ENCODE data around the gene SMAD4. TPM values are rescaled to one million over a fixed set of nuclear protein-coding genes. Genes with fewer than 3 reads are reported as not detected.
A peak's percentile ranks its signal among the peaks of the same experiment; 100 is the strongest.

SMAD4 gene
- total and polyA plus RNA-seq, 2 of the 13 experiments (the other 11 are each of a cell fraction or from before 2014, with no cell fraction given): 70.2 to 72.0 TPM

DNA sequence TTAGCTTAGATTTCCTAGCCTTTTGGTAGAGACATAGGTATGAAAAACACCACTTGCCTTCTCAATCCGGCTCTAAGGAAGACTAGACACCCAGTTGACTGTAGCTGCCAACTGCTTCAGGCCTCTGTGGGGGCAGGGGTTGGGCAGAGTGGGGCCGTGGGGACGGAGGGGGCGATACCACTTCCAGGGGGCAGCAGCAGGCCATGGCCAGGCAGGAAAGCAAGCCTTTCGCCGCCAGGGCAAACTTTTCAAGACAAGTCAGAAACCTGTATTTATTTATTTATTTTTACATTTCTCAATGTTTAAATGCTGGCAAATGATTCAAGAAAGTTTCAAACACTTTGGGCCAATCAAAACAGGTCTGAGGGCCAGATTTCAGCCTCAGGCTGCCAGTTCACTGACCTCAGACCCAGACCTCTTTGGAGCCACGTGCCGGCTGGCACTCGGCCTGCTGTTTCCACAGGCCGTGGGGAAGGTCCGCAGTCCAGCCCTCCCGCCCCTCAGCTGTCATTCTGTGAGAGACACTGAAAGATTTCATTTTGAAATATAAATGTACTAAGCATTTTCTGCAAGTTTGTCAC is 103.7 kb downstream of the SMAD4 start (continued):
- TF ChIP-seq ZNF687 (CRISPR knock-in tag; IDR thresholded peaks at IDR 0.05) (peak; percentile 78), HIC2 (CRISPR knock-in tag; IDR thresholded peaks at IDR 0.05; ENCODE audit: low read depth) (peak; percentile 21; the same call in 1 of the 2 replicates), ZNF337 (CRISPR knock-in tag; IDR thresholded peaks at IDR 0.05; ENCODE audit: borderline replicate concordance, low read depth) (no peak)

Other genes with a start within 250 kb of the SMAD4 start
- gene MRO, start 210.2 kb upstream of the SMAD4 start, total RNA-seq (2016; rRNA removed; fragmentation: Illumina TruSeq; extraction: Trizol): not detected in 2 replicates
- not detected in 2 replicates for gene MRO, start 210.2 kb upstream of the SMAD4 start, polyA plus RNA-seq (2011; rRNA removed)
- 20.6 and 28.2 TPM in 2 replicates for gene ME2, start 151.1 kb upstream of the SMAD4 start, total RNA-seq (2016; rRNA removed; fragmentation: Illumina TruSeq; extraction: Trizol)
- 12.1 and 17.3 TPM in 2 replicates for gene ME2, start 151.1 kb upstream of the SMAD4 start, polyA plus RNA-seq (2011; rRNA removed)
- 3.6 TPM in 2 replicates for gene ELAC1, start 62.2 kb upstream of the SMAD4 start, total RNA-seq (2016; rRNA removed; fragmentation: Illumina TruSeq; extraction: Trizol)
- gene ELAC1, start 62.2 kb upstream of the SMAD4 start, polyA plus RNA-seq (2011; rRNA removed): 1.3 and 1.9 TPM in 2 replicates
- gene MEX3C, start 167.5 kb downstream of the SMAD4 start, total RNA-seq (2016; rRNA removed; fragmentation: Illumina TruSeq; extraction: Trizol): 36.4 and 36.7 TPM in 2 replicates
- gene MEX3C, start 167.5 kb downstream of the SMAD4 start, polyA plus RNA-seq (2011; rRNA removed): 32.2 and 34.8 TPM in 2 replicates